Osteoblast (primary cell): ENCODE data around the gene NANS. TPM values are rescaled to one million over a fixed set of nuclear protein-coding genes. Genes with fewer than 3 reads are reported as not detected.

Experiments
- DNase-seq: peaks from one replicate; pipeline ENCODE4 v3.0.0; 2011; ENCODE audit warnings: low spot score, mixed read lengths; ENCODE audit not compliant: insufficient read length; ENCODE audit errors: missing footprints
- H2AFZ ChIP-seq: 2 replicates; pipeline ENCODE4 v1.6.0; 2011; ENCODE audit warnings: mild to moderate bottlenecking, low read length
- H3K27ac ChIP-seq: 2 replicates; pipeline ENCODE4 v1.5.1; 2011; ENCODE audit warnings: mild to moderate bottlenecking, low read depth, low read length, moderate library complexity
- H3K27me3 ChIP-seq: 2 replicates; pipeline ENCODE4 v1.6.0; 2012; ENCODE audit warnings: mild to moderate bottlenecking, control low read depth, inconsistent platforms, low read length, moderate library complexity; ENCODE audit not compliant: insufficient read depth
- H3K36me3 ChIP-seq: 2 replicates; pipeline ENCODE4 v1.5.1; 2011; ENCODE audit warnings: mild to moderate bottlenecking, low read length, control low read depth, moderate library complexity; ENCODE audit not compliant: insufficient read depth
- H3K4me1 ChIP-seq: 2 replicates; pipeline ENCODE4 v1.5.1; 2011; ENCODE audit warnings: mild to moderate bottlenecking, low read length, control low read depth, moderate library complexity; ENCODE audit not compliant: insufficient read depth
- H3K4me2 ChIP-seq: 2 replicates; pipeline ENCODE4 v1.6.0; 2011; ENCODE audit warnings: mild to moderate bottlenecking, low read length; ENCODE audit not compliant: insufficient read depth
- H3K4me3 ChIP-seq: fragments of 200-600 bp; sonication (generic); 3 replicates; pipeline ENCODE4 v1.5.1; 2012; ENCODE audit warnings: mild to moderate bottlenecking, low read length, inconsistent platforms; ENCODE audit not compliant: insufficient read depth
- H3K79me2 ChIP-seq: 2 replicates; pipeline ENCODE4 v1.6.0; 2012; ENCODE audit warnings: mild to moderate bottlenecking, low read length, control low read depth, inconsistent platforms; ENCODE audit not compliant: insufficient read depth
- H3K9me3 ChIP-seq: 2 replicates; pipeline ENCODE4 v1.5.1; 2011; ENCODE audit warnings: low read depth, low read length, control low read depth
- H4K20me1 ChIP-seq: 2 replicates; pipeline ENCODE4 v1.6.0; 2012; ENCODE audit warnings: mild to moderate bottlenecking, low read length, control low read depth; ENCODE audit not compliant: insufficient read depth
- CTCF ChIP-seq: IDR thresholded peaks from 2 replicates; pipeline ENCODE4 v1.5.1; 2011; ENCODE audit warnings: mild to moderate bottlenecking, low read depth, low read length, moderate library complexity; ENCODE audit errors: extremely low read depth
- total RNA-seq: library from RNA; depleted of rRNA; stranded (reverse); fragments of >200 nt; gene quantifications from 2 replicates; pipeline ENCODE4 v1.2.3, GENCODE V29; 2012

Gene NANS
- total RNA-seq, 1 donor, result 56.1 TPM

GRCh38 chr9:98031169-98031568 is 25.4 kb upstream of the NANS start:
- Histone ChIP-seq H3K4me3 (no peak overlapping the region), H2AFZ (no peak overlapping the region), H3K27ac (no peak overlapping the region), H3K27me3 (no peaks in the 10 kb centered on the region), H4K20me1 (no peaks in the 10 kb centered on the region), H3K36me3 (no peaks in the 10 kb centered on the region), H3K4me1 (peaks cover 25% of the 10 kb centered on the region), H3K79me2 (no peaks in the 10 kb centered on the region), H3K9me3 (no peaks in the 10 kb centered on the region), H3K4me2 (no peak overlapping the region)
- no peak for DNase-seq
- TF ChIP-seq CTCF, result no peak

GRCh38 chr9:98031935-98032334 is 24.6 kb upstream of the NANS start:
- DNase-seq, result no peak
- H3K4me1 ChIP-seq, result peaks cover 25% of the 10 kb centered on the region
- peak overlapping the region; percentile 53 for H3K27ac ChIP-seq
- no peaks in the 10 kb centered on the region for H3K79me2 ChIP-seq
- H4K20me1 ChIP-seq, result no peaks in the 10 kb centered on the region
- no peaks in the 10 kb centered on the region for H3K9me3 ChIP-seq
- no peaks in the 10 kb centered on the region for H3K36me3 ChIP-seq
- no peaks in the 10 kb centered on the region for H3K27me3 ChIP-seq
- H3K4me2 ChIP-seq, result no peak overlapping the region
- no peak overlapping the region for H3K4me3 ChIP-seq
- H2AFZ ChIP-seq, result peak overlapping the region; percentile 38
- no peak for TF ChIP-seq CTCF

- no peaks in the 10 kb centered on the region for H3K36me3 ChIP-seq
- H3K4me1 ChIP-seq, result peaks cover 37% of the 10 kb centered on the region
- H3K79me2 ChIP-seq, result no peaks in the 10 kb centered on the region
- H2AFZ ChIP-seq, result peak overlapping the region; percentile 45
- peak overlapping the region; percentile 79 for H3K27ac ChIP-seq
- H3K27me3 ChIP-seq, result no peaks in the 10 kb centered on the region
- no peaks in the 10 kb centered on the region for H4K20me1 ChIP-seq
- DNase-seq, result peak; percentile 45
- TF ChIP-seq CTCF, result peak; percentile 90
- no peak overlapping the region for H3K4me3 ChIP-seq
- peak overlapping the region; percentile 50 for H3K4me2 ChIP-seq
- H3K9me3 ChIP-seq, result no peaks in the 10 kb centered on the region
These were observed 21.7 kb upstream of the NANS start for GRCh38 chr9:98034593-98035546.

- Histone ChIP-seq H3K9me3 (no peaks in the 10 kb centered on the region), H3K4me1 (peaks cover 28% of the 10 kb centered on the region), H3K4me2 (no peak overlapping the region), H3K27me3 (no peaks in the 10 kb centered on the region), H3K4me3 (no peak overlapping the region), H2AFZ (no peak overlapping the region), H4K20me1 (no peaks in the 10 kb centered on the region), H3K79me2 (no peaks in the 10 kb centered on the region), H3K27ac (no peak overlapping the region), H3K36me3 (no peaks in the 10 kb centered on the region)
- DNase-seq, result no peak
- no peak for TF ChIP-seq CTCF
These were observed 19.2 kb upstream of the NANS start for GRCh38 chr9:98037357-98037756.
